ENCODE measurements around the gene GALNT4.

GALNT4 gene

DNA sequence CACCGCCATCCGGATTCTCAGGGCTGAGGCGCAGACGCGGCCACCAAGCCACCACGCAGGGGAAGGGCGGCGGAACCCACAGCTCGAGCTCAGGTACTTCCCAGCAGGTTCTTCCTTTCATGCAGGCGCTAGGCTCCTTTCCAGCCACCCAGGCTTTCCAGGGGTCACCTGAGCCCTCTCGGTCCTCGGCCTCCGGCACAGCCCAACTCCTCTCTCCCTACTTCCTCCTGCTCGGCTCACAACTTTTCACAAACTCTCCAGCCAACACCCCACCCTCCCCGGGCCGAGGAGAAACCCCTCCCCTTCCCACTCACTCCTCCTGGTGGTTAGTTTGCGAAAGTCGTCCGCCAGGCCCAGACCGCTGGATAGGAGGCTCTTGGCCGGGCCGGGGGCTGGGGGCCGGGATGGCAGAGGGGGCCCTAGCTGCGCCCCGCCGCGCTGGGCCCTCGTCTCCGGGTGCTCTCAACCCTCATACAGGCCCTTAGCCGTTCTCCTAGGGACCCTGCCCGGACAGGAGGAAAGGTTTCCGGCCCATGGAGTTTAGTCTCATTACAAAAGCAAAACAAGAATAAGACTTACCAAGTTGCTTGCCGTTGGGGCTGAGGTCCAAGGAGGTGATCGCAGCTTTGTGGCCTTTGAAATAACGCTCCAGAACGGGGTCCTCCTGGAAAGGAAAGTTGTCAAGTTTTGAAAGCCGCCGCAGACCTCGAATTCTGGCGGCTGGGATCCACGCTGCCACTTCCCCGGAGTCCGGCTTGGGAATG, at the start of gene GALNT4:
GALNT4 (minus strand) TSS at position 256 of the 764 bp plus-strand sequence; CDS start at position 9, 247 bp downstream.
- peak; percentile 42 for DNase-seq

DNA sequence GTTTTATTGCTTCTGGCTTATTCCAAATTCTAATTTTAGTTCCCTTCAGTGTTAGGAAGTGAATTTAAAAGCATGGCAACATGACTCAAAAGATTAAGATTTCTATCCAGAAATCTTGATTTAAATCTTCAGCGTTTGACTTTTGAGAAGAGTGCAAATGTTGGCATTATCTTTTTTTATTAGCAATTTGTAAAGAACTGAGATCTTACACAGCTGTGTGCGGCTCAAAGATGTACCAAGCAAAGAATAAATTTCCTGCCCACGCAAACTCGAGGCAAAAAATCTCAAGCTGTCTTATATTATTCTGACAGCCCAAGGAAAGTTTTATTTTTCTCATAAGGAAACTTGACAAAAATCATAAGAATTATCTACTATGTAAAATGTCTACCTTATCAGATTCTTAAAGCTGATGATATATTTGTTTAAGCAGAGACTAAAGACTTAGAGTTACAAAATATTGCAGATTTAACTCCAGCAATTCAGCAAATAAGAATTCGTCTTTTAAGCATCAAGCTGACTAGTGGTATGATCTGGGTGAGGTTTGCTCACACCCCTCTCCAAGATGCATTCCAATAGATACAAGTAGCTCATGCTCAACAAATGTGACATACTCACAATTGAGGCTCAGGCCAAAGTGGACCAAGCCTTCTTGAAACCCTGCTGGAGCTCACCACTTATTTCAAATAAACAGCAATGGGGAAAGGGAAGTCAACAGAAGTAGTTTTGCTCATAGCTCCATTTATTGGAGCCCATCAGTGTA, 48.6 kb upstream of the GALNT4 start:
- no peak for DNase-seq

DNA sequence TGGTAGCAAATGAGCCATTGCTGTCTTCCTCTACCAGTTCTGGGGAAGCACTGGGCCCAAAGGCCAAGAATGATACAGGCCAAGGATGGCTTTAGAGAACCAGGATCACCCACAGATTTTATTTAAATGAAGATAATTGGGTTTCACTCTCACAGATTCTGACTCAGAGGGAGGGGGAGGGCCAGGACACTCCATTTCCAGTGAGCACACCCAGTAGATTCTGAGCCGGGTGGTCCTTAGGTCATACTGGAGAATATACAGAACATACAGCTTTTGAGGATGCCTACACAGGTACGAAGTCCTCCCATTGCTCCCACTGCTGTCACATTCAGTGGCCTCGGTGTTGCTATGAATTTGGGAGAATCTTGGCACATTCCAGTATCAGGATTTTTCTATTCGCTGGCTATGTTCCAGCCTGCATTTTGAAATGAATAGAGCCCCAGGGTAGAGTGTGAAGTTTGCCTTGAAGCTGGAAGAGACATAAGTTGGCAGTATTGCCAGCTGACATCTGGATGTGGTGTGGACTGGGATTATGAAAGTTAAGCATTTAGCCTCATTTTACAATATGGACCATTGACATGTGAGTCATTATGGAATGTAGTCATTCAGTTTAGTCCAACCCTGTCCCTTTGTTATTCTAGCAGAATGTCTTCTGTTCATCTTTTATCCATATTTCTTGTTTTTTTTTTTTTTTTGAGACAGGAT, 47.0 kb upstream of the GALNT4 start:
- no peak for DNase-seq

DNA sequence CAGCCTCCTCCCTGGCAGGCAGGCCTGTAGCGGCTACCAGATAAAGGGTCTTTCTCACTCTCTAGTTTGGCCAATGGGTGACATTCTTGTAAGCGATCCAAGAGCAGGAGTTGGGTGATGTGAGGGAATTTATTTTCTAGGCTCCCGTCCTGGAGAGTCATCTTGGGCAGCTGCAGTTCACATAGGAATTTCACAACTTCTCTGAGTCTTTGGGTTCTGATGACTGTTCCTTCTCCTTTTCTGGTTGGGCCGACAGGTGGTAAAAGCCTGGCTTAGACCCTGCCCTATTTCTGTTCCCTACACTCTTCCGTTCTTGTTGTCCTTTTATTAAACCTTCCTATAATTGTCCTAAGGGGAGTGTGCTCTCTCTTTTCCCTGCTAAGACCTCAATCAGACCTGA, 43.9 kb upstream of the GALNT4 start:
- no peak for DNase-seq

DNA sequence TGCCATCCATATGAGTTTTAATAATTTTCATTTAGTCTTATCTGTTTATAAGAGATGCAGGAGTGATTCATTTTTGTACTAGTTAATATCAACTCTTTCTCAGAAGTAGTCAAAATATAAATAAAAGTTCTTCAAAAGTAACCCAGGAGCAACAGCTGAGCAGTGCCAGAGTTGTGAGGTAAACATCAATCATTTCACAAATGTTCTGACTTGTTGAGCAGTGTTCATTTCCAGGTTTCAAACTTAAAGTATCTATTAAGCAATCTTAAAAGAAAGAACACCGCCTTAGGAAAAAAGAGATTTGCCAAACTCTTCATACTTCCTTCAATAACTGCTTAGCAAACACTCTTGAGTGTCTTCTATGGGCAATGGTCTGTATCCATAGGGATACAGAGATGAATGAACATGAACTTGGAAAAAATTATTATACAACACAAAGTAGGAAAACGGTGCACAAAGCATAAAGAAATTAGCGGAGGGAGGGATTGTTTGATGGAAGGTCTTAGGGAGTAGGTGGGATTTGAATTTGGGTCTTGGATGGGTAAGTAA, 43.2 kb upstream of the GALNT4 start:
- no peak for DNase-seq

DNA sequence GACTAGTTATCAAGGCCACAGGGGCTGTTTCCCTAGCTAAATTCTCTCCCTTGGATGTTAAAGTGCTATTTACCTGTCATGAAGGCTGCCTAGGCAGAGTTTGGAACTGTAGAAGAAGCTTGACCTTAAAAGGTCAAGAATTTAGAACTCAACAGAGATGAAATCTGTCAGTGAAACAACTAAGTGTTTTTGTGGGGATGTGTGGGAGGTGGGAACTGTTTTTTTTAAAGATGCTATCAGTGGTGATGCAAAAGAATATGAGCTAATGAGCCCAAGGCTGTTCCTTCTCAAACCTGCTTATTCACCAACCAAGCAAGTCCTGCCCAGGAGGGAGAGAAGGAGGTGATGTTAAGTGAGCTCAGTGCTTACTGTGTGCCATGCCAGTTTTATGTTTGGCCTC, 42.0 kb upstream of the GALNT4 start:
- DNase-seq, result no peak

DNA sequence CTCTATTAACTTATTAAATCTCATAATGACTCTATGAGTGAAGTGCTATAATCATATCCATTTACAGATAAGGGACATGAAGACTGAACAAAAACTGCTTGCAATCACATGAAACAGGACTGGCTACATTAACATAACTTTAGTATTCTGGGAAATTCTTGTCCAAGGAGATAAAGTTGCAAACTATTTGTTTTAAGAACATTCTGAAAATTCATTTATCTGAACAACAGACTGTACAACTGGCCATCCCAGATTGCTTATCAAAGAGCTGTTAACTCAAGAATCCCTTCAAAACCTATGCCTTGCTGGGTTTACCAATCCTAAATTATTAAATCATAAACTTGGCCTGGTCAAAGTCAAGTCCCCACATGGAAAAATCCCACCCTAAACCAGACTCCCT, 40.4 kb upstream of the GALNT4 start:
- no peak for DNase-seq

DNA sequence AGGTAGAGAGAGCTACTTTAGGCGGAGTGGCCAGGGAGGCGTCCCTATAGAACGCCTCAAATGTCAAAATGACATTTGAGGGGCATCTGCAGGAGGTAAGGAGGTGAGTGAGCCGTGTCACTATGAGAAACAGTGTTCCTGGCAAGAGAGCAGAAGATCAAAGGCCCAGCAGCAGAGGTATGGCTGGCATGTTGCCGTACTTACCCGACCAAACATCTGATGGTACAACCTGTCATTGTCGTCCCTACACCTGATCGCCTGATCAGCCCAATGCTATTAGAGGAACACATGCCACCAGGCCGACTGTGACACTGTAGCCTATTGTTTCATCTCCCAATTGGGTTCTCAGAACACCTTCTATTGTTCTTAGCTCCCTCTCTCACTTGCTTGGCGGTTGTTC, 35.2 kb upstream of the GALNT4 start:
- DNase-seq, result no peak

DNA sequence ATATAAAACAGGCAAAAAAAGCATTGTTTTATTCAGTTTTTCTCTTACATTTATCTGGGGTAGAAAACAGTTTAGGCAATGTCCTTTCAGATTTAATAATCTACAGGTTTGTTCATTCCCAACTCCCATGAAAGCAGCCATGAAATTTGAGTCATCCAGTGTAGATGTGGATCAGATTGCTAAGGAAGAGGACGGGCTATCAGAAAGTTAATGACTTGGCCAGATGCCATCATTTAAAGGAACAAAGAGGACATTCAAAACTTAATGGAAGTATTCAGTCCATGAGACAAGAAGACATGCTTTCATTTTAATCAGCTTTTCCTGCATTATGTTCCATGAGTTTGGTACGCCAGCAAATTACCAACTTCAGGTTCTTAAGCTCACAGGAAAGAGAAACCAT, 32.4 kb upstream of the GALNT4 start:
- peak; percentile 10 for DNase-seq

DNA sequence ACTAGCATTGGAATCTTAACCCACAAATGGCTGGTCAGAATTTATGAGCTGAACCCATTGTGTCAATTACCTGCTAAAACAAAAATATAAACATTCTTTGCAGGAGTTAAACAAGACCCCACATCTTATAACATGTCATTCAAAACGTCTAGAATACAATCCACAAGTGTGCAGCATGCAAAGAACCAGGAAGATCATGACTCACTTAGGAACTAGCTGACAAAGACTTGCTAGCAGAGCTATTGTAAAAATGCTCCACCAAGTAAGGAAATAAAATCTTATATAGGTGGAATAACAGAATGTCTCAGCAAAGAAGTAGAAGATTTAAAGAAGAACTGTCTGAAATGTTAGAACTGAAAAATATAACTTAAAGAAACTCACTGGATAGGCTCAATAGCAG, 27.8 kb upstream of the GALNT4 start:
- no peak for DNase-seq

DNA sequence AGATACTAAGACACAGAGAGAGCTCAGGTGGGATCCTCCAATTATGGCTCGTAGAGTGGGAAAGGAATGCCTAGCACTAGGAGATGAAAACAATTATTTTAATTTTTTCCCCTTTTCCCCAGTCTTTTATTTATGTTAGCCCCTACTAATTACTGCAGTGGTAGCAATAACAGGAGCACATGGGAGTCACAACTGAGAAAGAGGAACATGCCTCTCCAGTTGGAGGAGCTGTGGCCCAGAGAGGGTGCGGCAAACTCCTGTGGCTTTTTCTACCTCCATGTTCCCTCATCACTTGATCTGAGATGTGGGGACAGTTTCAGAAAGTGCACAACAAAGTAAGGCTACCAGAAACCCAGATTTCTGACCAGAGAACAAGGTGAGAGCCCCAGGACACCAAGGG, 27.2 kb upstream of the GALNT4 start:
- DNase-seq, result no peak

DNA sequence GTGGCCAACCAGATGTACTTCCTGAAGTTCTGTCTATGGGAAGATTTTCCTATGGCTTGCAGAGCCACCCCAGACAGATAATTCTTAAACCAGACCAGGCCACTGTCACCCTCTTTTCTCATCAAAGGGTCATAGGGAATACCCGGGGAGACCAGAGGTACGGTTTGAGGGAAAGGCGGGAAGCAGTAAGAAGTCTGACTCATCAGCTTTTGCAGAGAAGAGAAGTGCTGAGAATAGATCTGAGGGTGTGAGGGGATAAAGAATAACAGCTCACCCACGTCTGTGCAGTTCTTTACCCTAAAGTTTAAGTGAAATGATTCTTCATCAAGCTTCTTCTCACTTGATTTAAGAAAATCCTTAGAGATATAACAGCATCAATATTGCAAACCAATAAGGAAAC, 22.5 kb upstream of the GALNT4 start:
- no peak for DNase-seq

DNA sequence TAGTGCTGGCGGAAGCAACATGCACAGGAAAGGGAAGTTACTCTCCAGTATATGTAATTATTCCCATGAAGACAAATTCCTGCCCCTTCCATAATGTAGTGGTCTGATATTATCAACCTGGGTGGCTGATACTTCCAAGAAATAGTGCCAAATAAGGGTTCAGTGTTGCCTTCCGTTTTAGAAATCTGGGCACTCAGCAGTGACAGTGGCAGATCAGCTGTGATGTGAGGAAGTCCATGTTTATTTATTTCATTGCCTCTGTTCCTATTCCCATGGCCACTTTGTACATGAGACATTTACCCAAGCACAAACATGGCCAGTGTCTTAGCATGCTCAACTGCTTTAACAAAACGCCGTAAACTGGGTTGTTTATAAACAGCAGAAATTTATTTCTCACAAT, 21.6 kb upstream of the GALNT4 start:
- no peak for DNase-seq

DNA sequence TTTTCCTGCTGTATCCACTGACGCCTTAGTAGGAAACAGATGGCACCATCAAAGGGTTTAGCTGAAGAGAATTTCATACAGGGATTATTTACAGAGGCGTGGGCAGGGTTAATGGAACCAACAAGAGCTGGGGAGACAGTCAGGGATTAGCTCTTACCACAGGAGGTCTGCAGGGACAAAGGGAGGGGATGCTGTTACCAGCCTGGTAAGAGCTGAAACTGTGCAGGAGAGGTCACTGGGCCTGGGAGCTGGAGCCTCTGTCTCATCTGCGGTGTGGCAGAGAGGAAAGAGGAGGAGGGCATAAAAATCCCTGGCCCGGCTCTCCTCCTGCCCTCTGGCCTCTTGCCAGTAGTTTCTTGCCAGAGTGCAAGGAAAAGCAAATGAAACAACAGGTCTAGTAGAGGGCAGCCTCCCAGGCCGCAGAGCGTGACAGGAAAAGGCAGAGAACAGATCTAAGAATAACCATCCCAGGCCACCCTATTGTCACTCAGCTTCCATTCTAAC, 20.1 kb upstream of the GALNT4 start:
- peak; percentile 91 for DNase-seq

DNA sequence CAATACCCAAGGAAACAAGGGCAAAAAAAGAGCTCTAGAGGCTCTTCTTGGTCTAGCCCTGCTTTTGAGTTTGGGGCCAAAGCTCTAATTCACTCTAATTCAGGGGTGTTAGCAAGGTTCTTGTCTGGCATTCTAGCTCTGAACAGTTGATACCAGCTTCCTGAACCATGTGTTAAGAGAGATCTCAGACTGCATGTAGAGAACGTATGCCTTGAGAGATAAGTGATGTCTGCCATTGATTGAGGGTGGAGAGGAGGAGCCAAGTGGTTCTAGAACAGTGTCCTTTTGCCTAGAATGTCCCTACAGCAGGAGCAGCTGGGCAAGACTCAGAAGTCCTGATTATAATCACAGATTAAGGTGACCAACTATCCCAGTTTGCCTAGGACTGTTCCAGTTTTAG, 19.4 kb upstream of the GALNT4 start:
- DNase-seq, result no peak

DNA sequence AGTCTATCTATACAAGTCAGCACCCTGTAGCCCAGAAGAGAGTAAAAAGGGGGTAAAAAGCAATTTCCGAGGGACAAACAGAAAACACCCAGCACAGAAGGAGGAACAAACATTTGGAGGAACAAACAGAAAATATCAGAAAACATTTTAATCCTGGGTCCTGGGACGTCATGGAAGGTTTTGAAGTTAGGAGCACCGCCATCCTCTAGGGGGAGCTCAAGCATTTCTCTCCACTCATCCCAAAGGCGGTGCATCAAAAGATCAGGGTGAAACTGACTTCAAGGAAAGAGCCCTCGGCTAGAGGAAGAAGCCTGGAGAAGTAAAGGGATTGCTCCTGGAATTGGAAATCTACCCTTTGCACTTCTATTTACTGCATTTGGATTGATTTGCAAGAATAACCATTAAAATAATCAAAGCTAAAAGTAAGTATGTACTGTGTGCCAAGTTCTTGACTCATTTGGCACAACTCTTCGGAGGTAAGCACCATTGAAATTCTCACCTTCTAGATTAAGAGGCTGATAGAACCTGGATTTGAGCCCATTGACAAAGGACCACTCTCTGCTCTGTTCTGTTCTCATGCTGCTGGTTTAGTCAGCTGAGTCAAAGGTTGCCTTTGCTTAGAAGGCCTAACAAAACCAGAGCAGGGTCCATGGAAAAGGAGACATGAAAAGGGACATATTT, 18.5 kb upstream of the GALNT4 start:
- DNase-seq, result peak; percentile 69

DNA sequence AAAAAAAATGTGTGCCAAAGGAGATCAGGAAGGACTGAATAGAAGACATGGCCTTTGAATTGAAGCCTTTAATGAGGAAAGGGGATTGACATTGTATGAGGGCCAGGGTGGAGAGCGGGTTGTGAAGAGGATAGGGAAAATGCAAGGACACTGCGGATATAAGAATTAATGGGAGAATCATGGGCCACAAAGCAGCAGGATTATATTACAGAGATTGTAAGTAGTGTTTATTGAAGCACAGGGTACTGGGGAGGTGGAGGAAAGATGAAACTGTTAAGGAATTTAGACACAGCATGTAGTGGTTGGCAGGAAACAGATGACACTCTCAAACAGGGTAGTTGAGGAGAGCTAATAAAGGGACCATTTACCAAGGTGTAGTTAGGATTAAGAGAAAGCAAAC, 17.6 kb upstream of the GALNT4 start:
- no peak for DNase-seq

DNA sequence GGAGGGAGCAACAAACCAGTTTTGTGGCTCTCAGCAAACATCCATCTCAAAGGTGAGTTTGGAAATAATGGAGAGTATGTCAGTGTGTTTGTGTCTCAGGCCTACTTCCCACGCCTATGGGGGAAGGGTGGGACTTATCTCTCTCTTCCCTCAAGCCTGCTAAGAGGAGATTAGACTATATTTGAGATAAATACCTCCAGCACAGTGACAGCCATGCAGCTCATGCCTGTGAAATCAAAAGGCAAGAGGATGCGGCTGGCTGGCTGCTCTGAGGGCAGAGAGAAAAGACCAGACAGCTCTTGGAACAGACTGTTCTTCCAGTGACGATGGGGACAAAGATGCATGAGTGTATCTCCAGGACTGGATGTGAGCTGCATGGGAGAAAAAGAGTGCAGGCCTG, 16.0 kb upstream of the GALNT4 start:
- DNase-seq, result no peak

DNA sequence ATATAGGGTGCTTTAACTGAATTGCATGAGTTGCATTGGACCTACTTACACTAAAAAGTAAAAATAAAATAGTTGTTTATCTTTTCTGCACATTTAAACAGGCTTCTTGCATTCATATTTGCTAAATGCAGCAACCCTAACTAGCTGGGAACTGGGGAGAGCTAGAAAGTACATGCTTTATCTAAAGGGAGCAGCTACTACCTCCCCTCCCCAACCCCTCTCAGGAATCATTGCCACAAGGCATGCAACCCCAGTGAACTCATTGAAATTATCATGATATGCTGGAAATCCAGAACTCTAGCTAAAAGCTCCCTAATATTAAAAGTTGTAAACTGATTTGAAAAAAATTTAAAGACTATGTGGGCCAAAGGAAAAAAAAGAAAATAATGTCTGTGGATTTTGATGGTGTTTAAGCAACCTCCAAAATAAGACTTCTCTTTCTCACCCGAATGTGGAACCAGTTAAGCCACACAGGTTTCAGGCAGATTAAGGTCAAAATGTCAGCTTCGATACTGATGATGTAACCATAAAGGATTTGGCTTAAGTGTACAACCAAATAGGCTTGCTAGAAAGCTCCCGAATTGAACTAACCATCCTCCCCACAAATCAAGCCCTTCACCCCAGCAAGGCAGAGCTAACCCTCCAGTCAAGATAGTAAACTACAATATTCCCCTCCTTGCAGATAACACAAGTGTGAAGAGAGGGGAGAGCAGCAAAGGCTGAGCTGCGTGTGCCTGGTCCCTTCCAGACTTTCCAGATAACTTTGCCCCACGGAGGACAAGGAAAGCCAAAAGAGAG, 15.0 kb upstream of the GALNT4 start:
- DNase-seq, result no peak

DNA sequence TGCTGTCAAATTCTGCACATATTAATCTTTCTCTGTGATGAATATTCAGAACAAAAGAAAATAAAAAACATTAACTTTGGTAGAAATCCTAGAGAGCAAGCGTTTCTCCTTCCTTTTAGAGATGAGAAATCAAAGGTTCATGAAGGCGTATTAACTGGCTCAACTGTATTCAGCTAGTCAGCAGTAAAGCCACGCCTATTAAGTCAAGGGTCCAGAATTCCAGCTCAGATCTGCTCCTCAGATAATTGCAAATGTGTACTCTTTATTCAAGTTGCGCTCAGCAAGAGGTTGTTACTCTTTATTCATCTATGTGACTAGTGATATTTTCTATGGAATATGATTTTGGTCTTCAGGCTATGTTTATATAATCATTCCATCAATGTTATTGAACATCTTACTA, 14.3 kb upstream of the GALNT4 start:
- no peak for DNase-seq

DNA sequence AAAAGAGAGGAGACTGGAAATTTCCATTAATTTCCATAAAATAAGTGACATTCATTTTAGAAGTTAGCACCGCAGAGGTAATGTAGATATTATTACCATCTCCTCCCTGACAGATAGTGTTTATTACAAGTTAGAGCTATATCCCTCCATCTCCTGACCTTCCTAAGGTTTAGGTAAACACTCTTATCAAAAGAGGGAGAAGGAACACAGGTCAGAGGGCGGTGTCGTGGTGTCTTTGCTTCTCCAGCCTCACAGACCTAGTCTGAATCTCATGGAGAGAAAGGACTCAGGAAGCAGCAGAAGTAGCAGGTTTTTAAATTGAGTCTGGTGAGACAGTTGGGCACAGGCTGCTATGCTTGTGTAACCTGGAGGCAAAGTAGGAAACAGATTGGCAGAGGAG, 12.8 kb upstream of the GALNT4 start:
- DNase-seq, result no peak

DNA sequence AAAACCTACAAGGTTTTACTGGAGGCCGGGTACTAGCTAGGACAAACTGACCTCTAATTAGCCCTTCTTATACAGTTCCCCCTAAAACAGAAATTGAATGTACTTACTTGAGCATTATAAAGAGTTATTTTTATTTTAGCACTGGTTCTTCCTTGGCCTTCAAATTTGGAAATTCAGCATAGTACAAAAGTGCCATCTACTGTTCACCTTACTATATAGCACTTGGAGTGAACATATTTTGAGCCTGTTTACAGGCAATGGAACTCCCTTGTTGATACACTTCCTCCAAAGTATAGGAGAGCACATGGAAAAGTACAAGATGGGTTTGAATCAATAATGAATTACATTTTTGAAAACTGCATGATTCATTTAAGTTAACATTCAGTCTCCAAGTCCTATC, 5.1 kb upstream of the GALNT4 start:
- DNase-seq, result peak; percentile 70
